Endometrial microvascular endothelial cells (primary cell): Measurements from ENCODE around the gene PLAAT2. TPM values are rescaled to one million over a fixed set of nuclear protein-coding genes. Genes with fewer than 3 reads are reported as not detected.

ENCODE experiments used
- in situ Hi-C: cut with HindIII; loops from 2 replicates; pipeline ENCODE4 v1.10.0; 2017; ENCODE audit warnings: low sequenced_read_pairs, low pct_unique_long_range_greater_than_20kb; ENCODE audit errors: inconsistent ontology term
- total RNA-seq: library from RNA; depleted of rRNA; stranded (reverse); fragments of >200 nt; gene quantifications from one replicate; pipeline ENCODE4 v1.2.3, GENCODE V29; 2015; ENCODE audit errors: inconsistent ontology term

PLAAT2 gene
- total RNA-seq, 1 donor from 2014 or later: not detected

- in situ Hi-C loops: no loop called here
These were observed 59.1 kb downstream of the PLAAT2 start for GRCh38 chr11:63504054-63504453.

- in situ Hi-C loops: no loop called here
These were observed 59.7 kb downstream of the PLAAT2 start for GRCh38 chr11:63503492-63503891.

Other genes starting within 250 kb of the PLAAT2 start
- gene SLC22A9, start 193.6 kb downstream of the PLAAT2 start, total RNA-seq: not detected
- not detected for gene PLAAT5, start 72.2 kb downstream of the PLAAT2 start, total RNA-seq
- not detected for gene LGALS12, start 57.3 kb downstream of the PLAAT2 start, total RNA-seq
- 9.3 TPM for gene PLAAT4, start 26.6 kb downstream of the PLAAT2 start, total RNA-seq
- gene PLAAT3, start 51.1 kb upstream of the PLAAT2 start, total RNA-seq: 28.2 TPM
- gene ATL3, start 108.0 kb upstream of the PLAAT2 start, total RNA-seq: 86.3 TPM
- gene RTN3, start 118.1 kb upstream of the PLAAT2 start, total RNA-seq: 97.7 TPM
- 10.6 TPM for gene ZFTA, start 205.4 kb upstream of the PLAAT2 start, total RNA-seq